Measurements from ENCODE around the gene PPP1R8. TPM values are rescaled to one million over a fixed set of nuclear protein-coding genes. Genes with fewer than 3 reads are reported as not detected.
"Not testable (repeated sequence)": the region's sequence is repeated elsewhere in the genome, so short reads cannot be mapped to it uniquely, and the experiment has no call there.

The PPP1R8 gene
- total and polyA plus RNA-seq, 4 donors: 43.8 to 57.5 (median 53.8) TPM

GRCh38 chr1:27806758-27807157 is 23.8 kb upstream of the PPP1R8 start:
- Histone ChIP-seq H3K4me1 (ENCODE audit: control insufficient read depth, insufficient read depth, low read length) (no peaks in the 10 kb centered on the region), H3K4me3 (ENCODE audit: low read depth, low read length) (no peak overlapping the region), H3K36me3 (ENCODE audit: control insufficient read depth, insufficient read depth, low read length) (peaks cover 12% of the 10 kb centered on the region), H3K9me3 (ENCODE audit: control insufficient read depth, insufficient read depth, low read length) (no peaks in the 10 kb centered on the region), H3K27ac (ENCODE audit: low read depth, low read length) (no peak overlapping the region), H3K27me3 (ENCODE audit: control insufficient read depth, insufficient read depth, low read length) (no peaks in the 10 kb centered on the region)
- no peak for DNase-seq (ENCODE audit: low read depth in 4 of 6, low spot score in 6 of 6)
- no CpG with 5 or more reads among the region's 7 CpGs for WGBS (ENCODE audit: insufficient coverage)

DNA sequence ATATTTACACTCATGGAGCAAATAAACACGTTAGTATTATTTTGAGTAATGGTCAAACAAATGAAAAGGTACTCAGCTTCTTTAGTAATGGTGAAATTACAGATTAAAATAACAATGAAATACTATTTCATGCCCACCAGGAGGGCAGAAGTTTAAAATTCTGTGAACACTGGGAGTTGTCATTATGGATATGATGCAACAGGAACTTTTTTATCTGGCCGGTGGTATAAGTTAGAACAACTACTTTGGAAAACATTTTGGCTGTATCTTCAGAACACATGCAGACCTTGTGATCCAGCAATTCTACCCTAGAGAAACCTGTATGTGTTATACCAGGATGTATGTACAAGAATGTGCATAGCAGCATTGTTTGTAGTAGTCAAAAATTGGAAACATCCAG is 23.2 kb upstream of the PPP1R8 start:
- Histone ChIP-seq H3K9me3 (ENCODE audit: control insufficient read depth, insufficient read depth, low read length) (no peaks in the 10 kb centered on the region), H3K27ac (ENCODE audit: low read depth, low read length) (no peak overlapping the region), H3K27me3 (ENCODE audit: control insufficient read depth, insufficient read depth, low read length) (no peaks in the 10 kb centered on the region), H3K4me1 (ENCODE audit: control insufficient read depth, insufficient read depth, low read length) (no peaks in the 10 kb centered on the region), H3K4me3 (ENCODE audit: low read depth, low read length) (no peak overlapping the region), H3K36me3 (ENCODE audit: control insufficient read depth, insufficient read depth, low read length) (peaks cover 16% of the 10 kb centered on the region)
- DNase-seq (ENCODE audit: low read depth in 4 of 6, low spot score in 6 of 6): no peak
- no CpG with 5 or more reads among the region's 2 CpGs for WGBS (ENCODE audit: insufficient coverage)

DNA sequence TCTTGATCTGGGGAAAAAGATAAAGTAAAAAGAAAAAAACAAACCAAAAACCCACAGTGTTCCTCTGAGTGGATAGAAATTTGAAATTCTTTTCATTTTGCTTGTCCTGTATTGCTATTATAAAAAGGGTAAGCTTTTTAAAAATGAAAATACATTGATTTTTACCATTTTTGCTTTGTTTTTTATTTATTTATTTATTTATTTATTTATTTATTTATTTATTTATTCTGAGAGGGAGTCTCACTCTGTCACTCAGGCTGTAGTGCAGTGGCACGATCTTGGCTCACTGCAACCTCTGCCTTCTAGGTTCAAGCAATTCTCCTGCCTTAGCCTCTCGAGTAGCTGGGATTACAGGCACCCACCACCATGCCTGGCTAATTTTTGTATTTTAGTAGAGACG is 22.5 kb upstream of the PPP1R8 start:
- H3K36me3 ChIP-seq (ENCODE audit: control insufficient read depth, insufficient read depth, low read length): peaks cover 22% of the 10 kb centered on the region
- H3K9me3 ChIP-seq (ENCODE audit: control insufficient read depth, insufficient read depth, low read length); H3K27me3 ChIP-seq (ENCODE audit: control insufficient read depth, insufficient read depth, low read length); H3K27ac ChIP-seq (ENCODE audit: low read depth, low read length); DNase-seq (ENCODE audit: low read depth in 4 of 6, low spot score in 6 of 6); H3K4me3 ChIP-seq (ENCODE audit: low read depth, low read length); H3K4me1 ChIP-seq (ENCODE audit: control insufficient read depth, insufficient read depth, low read length): not testable (repeated sequence)
- WGBS (ENCODE audit: insufficient coverage): no CpG with 5 or more reads among the region's 3 CpGs

- WGBS (ENCODE audit: insufficient coverage): no CpG with 5 or more reads among the region's 1 CpG
- no peak for DNase-seq (ENCODE audit: low read depth in 4 of 6, low spot score in 6 of 6)
- Histone ChIP-seq H3K27me3 (ENCODE audit: control insufficient read depth, insufficient read depth, low read length) (no peaks in the 10 kb centered on the region), H3K9me3 (ENCODE audit: control insufficient read depth, insufficient read depth, low read length) (no peaks in the 10 kb centered on the region), H3K4me1 (ENCODE audit: control insufficient read depth, insufficient read depth, low read length) (no peaks in the 10 kb centered on the region), H3K27ac (ENCODE audit: low read depth, low read length) (no peak overlapping the region), H3K4me3 (ENCODE audit: low read depth, low read length) (no peak overlapping the region), H3K36me3 (ENCODE audit: control insufficient read depth, insufficient read depth, low read length) (peaks cover 22% of the 10 kb centered on the region)
Observed at GRCh38 chr1:27809883-27810282, 20.7 kb upstream of the PPP1R8 start.

GRCh38 chr1:27811741-27812500 is 18.7 kb upstream of the PPP1R8 start:
- 96% methylated on average over 5 of the region's 6 CpGs for WGBS (ENCODE audit: insufficient coverage)

DNA sequence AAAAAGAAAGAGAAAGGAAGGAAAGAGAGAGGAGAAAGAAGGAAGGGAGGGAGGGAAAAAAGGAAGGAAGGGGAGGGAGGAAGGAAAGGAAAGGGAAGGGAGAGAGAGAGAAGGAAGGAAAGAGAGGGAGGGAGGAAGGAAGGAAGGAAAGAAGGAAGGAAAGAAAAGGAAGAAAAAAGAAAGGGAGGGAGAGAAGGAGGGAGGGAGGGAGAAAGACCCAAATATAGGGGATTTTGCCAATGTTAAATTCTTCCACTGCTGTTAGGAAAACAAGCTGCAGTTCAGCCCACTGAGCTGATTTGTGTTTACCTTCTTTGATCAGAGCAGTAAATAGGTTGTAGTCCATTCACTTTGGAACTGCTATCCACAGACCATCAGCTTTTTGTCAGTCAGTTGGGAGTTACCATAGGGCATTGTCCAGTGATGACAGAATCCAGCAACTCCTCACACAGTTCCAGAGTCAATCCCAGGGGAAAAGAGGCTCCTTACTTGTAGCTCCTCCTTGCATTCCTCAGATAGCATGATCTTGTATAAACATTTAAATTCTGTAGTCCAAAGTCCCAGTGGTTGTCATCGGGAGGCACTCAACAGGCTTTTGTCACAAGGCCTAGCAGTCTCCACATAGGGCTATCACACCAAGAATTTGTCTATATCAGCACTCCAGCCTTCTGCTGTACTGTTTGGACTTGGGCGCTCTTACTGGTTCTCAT is 13.5 kb upstream of the PPP1R8 start:
- Histone ChIP-seq H3K27me3 (ENCODE audit: control insufficient read depth, insufficient read depth, low read length) (no peaks in the 10 kb centered on the region), H3K4me1 (ENCODE audit: control insufficient read depth, insufficient read depth, low read length) (no peaks in the 10 kb centered on the region), H3K36me3 (ENCODE audit: control insufficient read depth, insufficient read depth, low read length) (peaks cover 51% of the 10 kb centered on the region), H3K27ac (ENCODE audit: low read depth, low read length) (peak overlapping the region; percentile 25), H3K9me3 (ENCODE audit: control insufficient read depth, insufficient read depth, low read length) (no peaks in the 10 kb centered on the region), H3K4me3 (ENCODE audit: low read depth, low read length) (no peak overlapping the region)
- DNase-seq (ENCODE audit: low read depth in 4 of 6, low spot score in 6 of 6): peak in 1 of 6 donors; percentile 35
- 86% methylated on average over 1 of the region's 2 CpGs for WGBS (ENCODE audit: insufficient coverage)

More at GRCh38 chr1:27811741-27812500, 18.7 kb upstream of the PPP1R8 start:
- Histone ChIP-seq H3K4me3 (ENCODE audit: low read depth, low read length) (no peak overlapping the region), H3K4me1 (ENCODE audit: control insufficient read depth, insufficient read depth, low read length) (no peaks in the 10 kb centered on the region), H3K9me3 (ENCODE audit: control insufficient read depth, insufficient read depth, low read length) (no peaks in the 10 kb centered on the region), H3K27me3 (ENCODE audit: control insufficient read depth, insufficient read depth, low read length) (no peaks in the 10 kb centered on the region), H3K27ac (ENCODE audit: low read depth, low read length) (no peak overlapping the region), H3K36me3 (ENCODE audit: control insufficient read depth, insufficient read depth, low read length) (peaks cover 25% of the 10 kb centered on the region)
- DNase-seq (ENCODE audit: low read depth in 4 of 6, low spot score in 6 of 6): no peak

- H3K27me3 ChIP-seq (ENCODE audit: control insufficient read depth, insufficient read depth, low read length): no peaks in the 10 kb centered on the region
- peaks cover 34% of the 10 kb centered on the region for H3K36me3 ChIP-seq (ENCODE audit: control insufficient read depth, insufficient read depth, low read length)
- WGBS (ENCODE audit: insufficient coverage): 100% methylated on average over 3 of the region's 8 CpGs
Observed at GRCh38 chr1:27821761-27822315, 8.7 kb upstream of the PPP1R8 start.

DNA sequence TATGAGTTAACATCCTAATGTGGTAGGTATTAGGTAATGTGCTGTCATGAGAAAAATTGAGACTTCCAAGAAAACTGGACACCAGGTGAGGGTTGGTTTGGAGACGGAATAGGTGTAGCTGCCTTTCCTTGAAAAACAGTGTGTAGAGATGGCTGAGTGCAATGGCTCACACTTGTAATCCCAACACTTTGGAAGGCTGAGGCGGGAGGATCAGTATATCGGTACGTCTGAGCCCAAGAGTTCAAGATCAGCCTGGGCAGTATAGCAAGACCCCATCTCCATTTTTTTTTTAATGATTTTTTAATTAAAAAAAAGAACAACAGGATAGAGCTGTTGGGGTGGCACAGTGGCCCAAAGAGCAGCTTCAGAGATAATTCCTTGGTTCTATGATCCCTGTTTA is 6.8 kb upstream of the PPP1R8 start:
- H3K27ac ChIP-seq (ENCODE audit: low read depth, low read length): no peak overlapping the region

More at GRCh38 chr1:27821761-27822315, 8.7 kb upstream of the PPP1R8 start:
- H3K27ac ChIP-seq (ENCODE audit: low read depth, low read length): no peak overlapping the region
- no peak for DNase-seq (ENCODE audit: low read depth in 4 of 6, low spot score in 6 of 6)
- H3K4me3 ChIP-seq (ENCODE audit: low read depth, low read length): no peak overlapping the region
- H3K4me1 ChIP-seq (ENCODE audit: control insufficient read depth, insufficient read depth, low read length): no peaks in the 10 kb centered on the region
- no peaks in the 10 kb centered on the region for H3K9me3 ChIP-seq (ENCODE audit: control insufficient read depth, insufficient read depth, low read length)

GRCh38 chr1:27824411-27824810 is 6.2 kb upstream of the PPP1R8 start:
- no CpG with 5 or more reads among the region's 4 CpGs for WGBS (ENCODE audit: insufficient coverage)
- Histone ChIP-seq H3K9me3 (ENCODE audit: control insufficient read depth, insufficient read depth, low read length) (no peaks in the 10 kb centered on the region), H3K27me3 (ENCODE audit: control insufficient read depth, insufficient read depth, low read length) (no peaks in the 10 kb centered on the region), H3K4me1 (ENCODE audit: control insufficient read depth, insufficient read depth, low read length) (no peaks in the 10 kb centered on the region), H3K4me3 (ENCODE audit: low read depth, low read length) (no peak overlapping the region), H3K27ac (ENCODE audit: low read depth, low read length) (no peak overlapping the region), H3K36me3 (ENCODE audit: control insufficient read depth, insufficient read depth, low read length) (peaks cover 19% of the 10 kb centered on the region)
- DNase-seq (ENCODE audit: low read depth in 4 of 6, low spot score in 6 of 6): no peak

More for the DNA sequence above, 6.8 kb upstream of the PPP1R8 start:
- Histone ChIP-seq H3K4me1 (ENCODE audit: control insufficient read depth, insufficient read depth, low read length) (no peaks in the 10 kb centered on the region), H3K27me3 (ENCODE audit: control insufficient read depth, insufficient read depth, low read length) (no peaks in the 10 kb centered on the region), H3K4me3 (ENCODE audit: low read depth, low read length) (no peak overlapping the region), H3K36me3 (ENCODE audit: control insufficient read depth, insufficient read depth, low read length) (peaks cover 22% of the 10 kb centered on the region), H3K9me3 (ENCODE audit: control insufficient read depth, insufficient read depth, low read length) (no peaks in the 10 kb centered on the region)
- DNase-seq (ENCODE audit: low read depth in 4 of 6, low spot score in 6 of 6): no peak
- WGBS (ENCODE audit: insufficient coverage): 100% methylated on average over 1 of the region's 4 CpGs

Measured in spinal cord (tissue), 10 donors.